Upper lobe of right lung (tissue), 1 donor: ENCODE measurements around the gene VPS9D1. TPM values are rescaled to one million over a fixed set of nuclear protein-coding genes. Genes with fewer than 3 reads are reported as not detected.
"Not testable (repeated sequence)": the region's sequence is repeated elsewhere in the genome, so short reads cannot be mapped to it uniquely, and the experiment has no call there.

Experiments
- ATAC-seq: fragments of 200-7000 bp; cut with Tn5 transposase; one replicate; pipeline ENCODE4 v1.9.1; 2020; ENCODE audit warnings: mild to moderate bottlenecking, moderate library complexity
- DNase-seq: peaks from one replicate; pipeline ENCODE4 v3.0.0-alpha.2; 2020
- H3K27ac ChIP-seq: fragments of 200-600 bp; one replicate; pipeline ENCODE4 v1.8.0; 2022
- H3K27me3 ChIP-seq: fragments of 200-600 bp; one replicate; pipeline ENCODE4 v1.8.0; 2022; ENCODE audit warnings: mild to moderate bottlenecking
- H3K36me3 ChIP-seq: fragments of 200-600 bp; one replicate; pipeline ENCODE4 v1.8.0; 2022
- H3K4me1 ChIP-seq: fragments of 200-600 bp; one replicate; pipeline ENCODE4 v1.8.0; 2022
- H3K4me3 ChIP-seq: fragments of 200-600 bp; one replicate; pipeline ENCODE4 v1.8.0; 2022; ENCODE audit warnings: mild to moderate bottlenecking
- H3K9me3 ChIP-seq: fragments of 200-600 bp; one replicate; pipeline ENCODE4 v1.8.0; 2022
- intact Hi-C: fragments of 100-400 bp; cut with DNase I; formaldehyde crosslinking; loops from one replicate; pipeline ENCODE4 v1.11.0; 2022
- total RNA-seq: library from RNA; stranded (reverse); fragmentation: NEBNext Ultra II Directional; extraction: Animal tissue kit (Norgen Biotek cat#: 25700); gene quantifications from one replicate; pipeline ENCODE4 v1.2.1, GENCODE V29; 2021
- TF ChIP-seq, protein P1 (sequence below): fragments of 200-600 bp; IDR thresholded peaks from one replicate; pipeline ENCODE4 v1.8.0; 2022; ENCODE audit warnings: antibody characterized with exemption
- donor health status: DM: no; HTN: yes; CAD: no; lungs with severe emphysema.

VPS9D1 gene
- total RNA-seq, 1 donor from 2014 or later = 15.7 TPM

DNA sequence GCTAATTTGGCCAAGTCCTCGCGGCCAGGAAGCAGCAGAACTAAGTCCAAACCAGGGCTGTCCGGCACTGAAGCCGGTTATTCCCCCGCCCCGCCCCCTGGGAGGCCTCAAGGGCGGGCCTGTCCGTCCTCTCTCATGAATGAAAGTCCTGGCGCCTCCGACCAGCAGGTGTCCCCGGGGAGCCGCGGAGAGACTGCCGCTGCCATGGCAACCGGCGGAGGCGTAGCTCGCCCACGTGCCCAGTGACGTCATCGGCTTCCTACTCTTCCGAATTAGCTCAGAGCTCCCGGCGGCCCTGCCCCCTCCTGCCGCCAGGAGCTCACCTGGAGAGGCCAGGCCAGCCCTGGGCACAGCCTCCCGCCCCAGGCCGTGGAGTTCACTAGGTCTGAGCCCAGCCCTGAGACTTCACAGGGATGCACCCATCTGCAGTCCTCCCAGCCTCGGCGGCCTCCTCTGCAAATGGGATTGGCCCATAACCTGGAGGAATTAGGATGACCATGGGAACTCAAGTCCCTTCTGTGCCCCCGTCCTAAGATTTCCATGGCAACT, 20.5 kb downstream of the VPS9D1 start:
- no peaks in the 10 kb centered on the region for H3K36me3 ChIP-seq
- TF ChIP-seq, protein P1, sequence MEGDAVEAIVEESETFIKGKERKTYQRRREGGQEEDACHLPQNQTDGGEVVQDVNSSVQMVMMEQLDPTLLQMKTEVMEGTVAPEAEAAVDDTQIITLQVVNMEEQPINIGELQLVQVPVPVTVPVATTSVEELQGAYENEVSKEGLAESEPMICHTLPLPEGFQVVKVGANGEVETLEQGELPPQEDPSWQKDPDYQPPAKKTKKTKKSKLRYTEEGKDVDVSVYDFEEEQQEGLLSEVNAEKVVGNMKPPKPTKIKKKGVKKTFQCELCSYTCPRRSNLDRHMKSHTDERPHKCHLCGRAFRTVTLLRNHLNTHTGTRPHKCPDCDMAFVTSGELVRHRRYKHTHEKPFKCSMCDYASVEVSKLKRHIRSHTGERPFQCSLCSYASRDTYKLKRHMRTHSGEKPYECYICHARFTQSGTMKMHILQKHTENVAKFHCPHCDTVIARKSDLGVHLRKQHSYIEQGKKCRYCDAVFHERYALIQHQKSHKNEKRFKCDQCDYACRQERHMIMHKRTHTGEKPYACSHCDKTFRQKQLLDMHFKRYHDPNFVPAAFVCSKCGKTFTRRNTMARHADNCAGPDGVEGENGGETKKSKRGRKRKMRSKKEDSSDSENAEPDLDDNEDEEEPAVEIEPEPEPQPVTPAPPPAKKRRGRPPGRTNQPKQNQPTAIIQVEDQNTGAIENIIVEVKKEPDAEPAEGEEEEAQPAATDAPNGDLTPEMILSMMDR = peak; percentile 83
- H3K4me1 ChIP-seq = peaks cover 14% of the 10 kb centered on the region
- intact Hi-C loops = no loop called here
- ATAC-seq (peak; percentile 79), DNase-seq (peak; percentile 100)
- no peaks in the 10 kb centered on the region for H3K9me3 ChIP-seq
- H3K27ac ChIP-seq = peak overlapping the region; percentile 84
- H3K4me3 ChIP-seq = peak overlapping the region; percentile 70
- no peaks in the 10 kb centered on the region for H3K27me3 ChIP-seq

GRCh38 chr16:89699629-89700099, 21.0 kb downstream of the VPS9D1 start:
- H3K4me1 ChIP-seq = peaks cover 14% of the 10 kb centered on the region
- intact Hi-C loops, DNase-seq, H3K9me3 ChIP-seq, H3K27me3 ChIP-seq, H3K36me3 ChIP-seq, ATAC-seq: not testable (repeated sequence)
- peak overlapping the region; percentile 70 for H3K4me3 ChIP-seq
- H3K27ac ChIP-seq = peak overlapping the region; percentile 43

DNA sequence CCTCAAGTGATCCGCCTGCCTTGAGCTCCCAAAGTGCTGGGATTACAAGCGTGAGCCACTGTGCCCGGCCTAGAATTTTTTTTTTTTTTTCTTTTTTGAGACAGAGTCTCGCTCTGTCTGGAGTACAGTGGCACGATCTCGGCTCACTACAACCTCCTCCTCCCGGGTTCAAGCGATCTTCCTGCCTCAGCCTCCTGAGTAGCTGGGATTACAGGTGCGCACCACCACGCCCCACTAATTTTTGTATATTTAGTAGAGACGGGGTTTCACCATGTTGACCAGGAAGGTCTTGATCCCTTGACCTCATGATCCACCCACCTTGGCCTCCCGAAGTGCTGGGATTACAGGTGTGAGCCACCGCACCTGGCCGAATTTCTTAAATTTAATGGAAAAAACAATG, 22.0 kb downstream of the VPS9D1 start:
- H3K27ac ChIP-seq, H3K36me3 ChIP-seq, H3K27me3 ChIP-seq, ATAC-seq, H3K9me3 ChIP-seq, H3K4me3 ChIP-seq, intact Hi-C loops, DNase-seq: not testable (repeated sequence)
- peaks cover 14% of the 10 kb centered on the region for H3K4me1 ChIP-seq

GRCh38 chr16:89697616-89698331, 22.9 kb downstream of the VPS9D1 start:
- peaks cover 14% of the 10 kb centered on the region for H3K4me1 ChIP-seq
- DNase-seq = no peak
- TF ChIP-seq, protein P1 = no peak
- H3K27me3 ChIP-seq = no peaks in the 10 kb centered on the region
- intact Hi-C loops = no loop called here
- ATAC-seq = no peak
- H3K9me3 ChIP-seq = no peaks in the 10 kb centered on the region
- no peak overlapping the region for H3K27ac ChIP-seq
- no peaks in the 10 kb centered on the region for H3K36me3 ChIP-seq
- H3K4me3 ChIP-seq = no peak overlapping the region

- intact Hi-C loops = no loop called here
- H3K36me3 ChIP-seq = peaks cover 5% of the 10 kb centered on the region
- ATAC-seq (no peak), DNase-seq (no peak)
- no peaks in the 10 kb centered on the region for H3K27me3 ChIP-seq
- peaks cover 14% of the 10 kb centered on the region for H3K4me1 ChIP-seq
- TF ChIP-seq, protein P1 = no peak
- no peaks in the 10 kb centered on the region for H3K9me3 ChIP-seq
- no peak overlapping the region for H3K4me3 ChIP-seq
- no peak overlapping the region for H3K27ac ChIP-seq
Observed at GRCh38 chr16:89697161-89697615, 23.5 kb downstream of the VPS9D1 start.

DNA sequence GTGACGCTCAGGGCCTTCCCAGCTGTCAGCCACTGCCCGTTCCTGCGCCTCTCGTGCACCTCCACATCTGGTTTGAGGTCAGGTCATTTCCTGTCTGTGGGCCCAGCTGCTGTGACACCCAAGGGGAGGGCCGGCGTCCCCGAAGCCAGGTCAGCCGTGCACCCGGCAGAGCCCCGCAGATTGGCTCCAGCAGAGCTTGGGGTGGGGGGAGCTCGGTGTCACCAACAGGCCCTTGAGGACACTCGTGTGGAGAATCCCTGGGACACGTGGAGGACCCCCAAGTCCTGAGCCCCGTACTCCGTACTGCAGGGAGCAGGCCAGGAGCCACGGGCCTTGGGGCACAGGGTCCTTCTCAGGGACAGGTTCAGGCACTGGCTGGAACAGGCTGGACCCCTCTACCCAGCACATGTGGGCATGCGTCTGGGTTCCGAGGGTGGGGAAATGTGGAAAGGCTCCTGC, 24.0 kb downstream of the VPS9D1 start:
- H3K4me1 ChIP-seq = peaks cover 14% of the 10 kb centered on the region
- intact Hi-C loops = no loop called here
- H3K27ac ChIP-seq = no peak overlapping the region
- ATAC-seq = no peak
- H3K27me3 ChIP-seq = no peaks in the 10 kb centered on the region
- peaks cover 10% of the 10 kb centered on the region for H3K36me3 ChIP-seq
- no peak for DNase-seq
- TF ChIP-seq, protein P1 = no peak
- H3K9me3 ChIP-seq = no peaks in the 10 kb centered on the region
- no peak overlapping the region for H3K4me3 ChIP-seq
